ENCODE results near the gene LTB4R2. TPM values are rescaled to one million over a fixed set of nuclear protein-coding genes. Genes with fewer than 3 reads are reported as not detected.

Gene LTB4R2
- total and polyA plus RNA-seq, 2 of the 8 experiments (the other 6 are each of a cell fraction or from before 2014, with no cell fraction given): 5.3 to 6.7 TPM

DNA sequence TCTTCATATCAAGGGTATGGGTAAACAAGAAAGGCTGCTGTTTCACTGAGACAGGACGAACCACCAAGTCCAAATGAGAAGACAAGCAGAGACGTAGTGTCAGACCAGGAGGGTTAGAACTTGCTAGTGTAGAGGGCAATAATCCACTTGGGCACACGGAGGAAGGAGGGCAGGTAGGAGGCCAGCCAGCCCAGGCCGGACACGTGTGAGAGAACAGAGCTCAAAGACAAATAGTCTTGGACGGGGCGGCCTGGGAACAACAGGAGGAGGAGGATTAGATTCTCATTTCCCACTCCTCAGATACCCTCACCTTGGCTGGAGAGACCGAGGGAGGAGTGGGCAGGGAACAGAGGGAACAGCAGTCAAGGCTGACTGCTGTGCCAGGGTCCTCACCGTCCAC lies 19.2 kb upstream of the LTB4R2 start:
- Histone ChIP-seq H3K23ac (ENCODE audit: insufficient read length) (no peak overlapping the region), H3K36me3 (ENCODE audit: control insufficient read depth in 2 of 4, insufficient read depth in 4 of 4, low read length in 3 of 4) (peaks cover under 1 to 10% (median 5%) of the 10 kb centered on the region in 4 experiments; a peak in 4 of 8 replicates), H3K18ac (ENCODE audit: extremely low read depth, low read length) (no peak overlapping the region), H3K79me1 (ENCODE audit: low read depth, low read length) (no peaks in the 10 kb centered on the region), H2BK5ac (ENCODE audit: low read depth, low read length) (no peak overlapping the region), H3K9ac (replicated peaks in 1 of 4; ENCODE audit: extremely low read depth in 1 of 4, low read depth in 3 of 4, low read length in 3 of 4) (no peak overlapping the region), H3K56ac (replicated peaks; ENCODE audit: insufficient read length, low read depth, low read length) (no peak overlapping the region), H4K5ac (ENCODE audit: insufficient read length, low read depth, low read length) (no peak overlapping the region), H4K8ac (ENCODE audit: extremely low read depth, insufficient read depth, low read length) (peak overlapping the region; percentile 15; the same call in 1 of the 2 replicates), H3K4me1 (replicated peaks in 1 of 4; ENCODE audit: control insufficient read depth in 3 of 4, insufficient read depth in 4 of 4, low read length in 3 of 4) (no peaks in the 10 kb centered on the region), H3K4ac (replicated peaks; ENCODE audit: insufficient read length, low read depth, low read length) (no peak overlapping the region), H2BK120ac (replicated peaks; ENCODE audit: low read depth, low read length) (no peak overlapping the region), H3K27ac (ENCODE audit: low read depth, low read length) (no peak overlapping the region), H3K14ac (ENCODE audit: insufficient read length) (no peak overlapping the region), H2AFZ (ENCODE audit: low read length) (no peak overlapping the region), H2BK20ac (ENCODE audit: low read length) (no peak overlapping the region), H2BK15ac (ENCODE audit: low read length) (no peak overlapping the region), H4K20me1 (replicated peaks in 1 of 2; ENCODE audit: control insufficient read depth in 1 of 2, insufficient read depth in 2 of 2, low read length in 2 of 2) (peaks cover 2 to 4% of the 10 kb centered on the region in 2 experiments), H3K27me3 (replicated peaks in 1 of 4; ENCODE audit: control insufficient read depth in 3 of 4, extremely low read depth in 1 of 4, insufficient read depth in 3 of 4, low read length in 3 of 4) (no peaks in the 10 kb centered on the region), H3K4me3 (ENCODE audit: extremely low read depth in 1 of 4, insufficient read depth in 2 of 4, low read depth in 3 of 4, low read length in 4 of 4) (no peak overlapping the region), H3K4me2 (ENCODE audit: insufficient read depth in 1 of 2, low read depth in 2 of 2, low read length in 2 of 2) (no peak overlapping the region), H2AK5ac (ENCODE audit: low read depth, low read length) (no peak overlapping the region), H3K79me2 (ENCODE audit: control insufficient read depth in 1 of 2, insufficient read depth in 2 of 2, low read length in 2 of 2) (no peaks in the 10 kb centered on the region), H3K9me3 (ENCODE audit: insufficient read depth in 2 of 2, low read depth in 1 of 2, low read length in 1 of 2) (no peaks in the 10 kb centered on the region), H2BK12ac (ENCODE audit: low read depth, low read length) (no peak overlapping the region), H4K91ac (replicated peaks; ENCODE audit: insufficient read length, low read length) (no peak overlapping the region), H3K23me2 (ENCODE audit: low read depth, low read length) (no peaks in the 10 kb centered on the region)
- CTCF ChIA-PET (ENCODE audit: partially characterized antibody): interaction anchor here (1.0 to 5.5 kb wide), 8 partner anchors 9 to 130 kb away, joined by 3 to 51 read pairs (median 20); partner anchors contain the start of genes CIDEB, IRF9, RABGGTA and TINF2
- POLR2A ChIA-PET (ENCODE audit: partially characterized antibody): interaction anchor here (1.1 to 2.0 kb wide), 4 partner anchors 9 to 19 kb away, joined by 4 to 9 read pairs (median 6); partner anchors contain the start of genes CIDEB, DHRS1, NOP9 and RABGGTA
- 91% methylated on average over 9 of the region's 9 CpGs; no CpG with 5 or more reads in 1 of the 2 experiments for WGBS, 2 experiments (ENCODE audit: extremely low coverage in 1 of 2, insufficient coverage in 1 of 2, insufficient read length in 1 of 2, insufficient replicate concordance in 2 of 2, low coverage in 1 of 2, low lambda C conversion rate in 2 of 2, missing lambda C conversion rate in 1 of 2)
- FAIRE-seq: no peak
- no peak for DNase-seq (ENCODE audit: low read depth in 1 of 2, low spot score in 2 of 2)
- TF ChIP-seq, protein P1, sequence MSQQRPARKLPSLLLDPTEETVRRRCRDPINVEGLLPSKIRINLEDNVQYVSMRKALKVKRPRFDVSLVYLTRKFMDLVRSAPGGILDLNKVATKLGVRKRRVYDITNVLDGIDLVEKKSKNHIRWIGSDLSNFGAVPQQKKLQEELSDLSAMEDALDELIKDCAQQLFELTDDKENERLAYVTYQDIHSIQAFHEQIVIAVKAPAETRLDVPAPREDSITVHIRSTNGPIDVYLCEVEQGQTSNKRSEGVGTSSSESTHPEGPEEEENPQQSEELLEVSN (IDR thresholded peaks at IDR 0.05): no peak
- TF ChIP-seq EP300 (IDR thresholded peaks at IDR 0.05; ENCODE audit: borderline replicate concordance in 1 of 2, low read depth in 2 of 2, low read length in 2 of 2): no peak
- no peak for TF ChIP-seq MAFK (IDR thresholded peaks at IDR 0.05; ENCODE audit: low read depth, low read length)
- no peak for TF ChIP-seq POU5F1 (IDR thresholded peaks at IDR 0.05; ENCODE audit: low read depth, low read length)
- TF ChIP-seq SP2 (IDR thresholded peaks at IDR 0.05; ENCODE audit: low read length): no peak
- no peak for TF ChIP-seq KDM1A (IDR thresholded peaks at IDR 0.05; ENCODE audit: borderline replicate concordance, low read length)
- TF ChIP-seq EGR1 (IDR thresholded peaks at IDR 0.05; ENCODE audit: borderline replicate concordance, low read depth, low read length): no peak
- TF ChIP-seq BACH1 (IDR thresholded peaks at IDR 0.05; ENCODE audit: low read length): no peak
- no peak for TF ChIP-seq SRF (IDR thresholded peaks at IDR 0.05; ENCODE audit: low read depth, low read length)
- no peak for TF ChIP-seq YY1 (IDR thresholded peaks at IDR 0.05; ENCODE audit: low read depth, low read length)
- TF ChIP-seq CREB1 (IDR thresholded peaks at IDR 0.05): no peak
